HG02588 (cell line): Measurements from ENCODE around the gene D2HGDH.
"Not testable (repeated sequence)": the region's sequence is repeated elsewhere in the genome, so short reads cannot be mapped to it uniquely, and the experiment has no call there.

Experiments used
- ATAC-seq: cut with Tn5 transposase; IDR thresholded peaks from one replicate; pipeline ENCODE4 v1.9.1; 2021; ENCODE audit warnings: mild to moderate bottlenecking, moderate library complexity; ENCODE audit not compliant: unreplicated experiment

D2HGDH gene

DNA sequence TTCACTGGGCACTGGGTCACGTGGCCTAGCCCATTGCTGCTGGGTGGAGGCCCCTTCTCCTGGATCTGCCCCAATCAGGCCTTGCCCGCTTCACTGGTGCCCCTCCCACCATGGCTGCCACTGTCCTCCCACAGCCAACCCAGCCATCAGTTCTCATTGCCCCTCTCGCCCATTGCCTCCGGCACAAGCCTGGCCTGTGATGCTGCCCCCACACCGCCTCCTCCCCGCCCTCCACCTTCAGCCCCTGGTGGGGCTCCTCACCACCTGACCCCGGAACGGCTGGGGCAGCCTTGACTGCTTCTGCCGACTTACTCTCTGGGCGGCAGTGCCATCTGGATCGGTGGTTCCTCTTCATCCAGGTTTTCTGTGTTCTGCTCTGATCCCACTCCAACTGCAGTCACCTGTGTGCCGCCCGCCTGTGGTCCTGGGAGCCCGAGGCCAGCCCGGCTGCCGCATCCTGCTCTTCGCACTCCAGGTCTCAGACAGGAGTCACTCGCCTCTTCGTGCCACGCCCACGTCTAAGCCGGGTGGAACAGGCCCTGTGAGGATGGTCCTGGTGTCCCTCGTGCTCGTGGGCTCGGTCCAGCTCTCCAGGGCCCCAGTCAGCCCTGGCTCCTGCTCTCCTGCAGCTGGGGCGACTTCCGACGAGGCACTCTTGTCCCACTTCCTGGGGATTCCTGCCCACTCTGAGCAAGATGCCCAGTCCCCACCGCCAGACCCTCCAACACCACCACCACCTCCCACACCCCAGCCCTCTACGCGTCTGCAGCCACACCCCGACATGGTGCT, 14.2 kb downstream of the D2HGDH start:
- no peak for ATAC-seq

DNA sequence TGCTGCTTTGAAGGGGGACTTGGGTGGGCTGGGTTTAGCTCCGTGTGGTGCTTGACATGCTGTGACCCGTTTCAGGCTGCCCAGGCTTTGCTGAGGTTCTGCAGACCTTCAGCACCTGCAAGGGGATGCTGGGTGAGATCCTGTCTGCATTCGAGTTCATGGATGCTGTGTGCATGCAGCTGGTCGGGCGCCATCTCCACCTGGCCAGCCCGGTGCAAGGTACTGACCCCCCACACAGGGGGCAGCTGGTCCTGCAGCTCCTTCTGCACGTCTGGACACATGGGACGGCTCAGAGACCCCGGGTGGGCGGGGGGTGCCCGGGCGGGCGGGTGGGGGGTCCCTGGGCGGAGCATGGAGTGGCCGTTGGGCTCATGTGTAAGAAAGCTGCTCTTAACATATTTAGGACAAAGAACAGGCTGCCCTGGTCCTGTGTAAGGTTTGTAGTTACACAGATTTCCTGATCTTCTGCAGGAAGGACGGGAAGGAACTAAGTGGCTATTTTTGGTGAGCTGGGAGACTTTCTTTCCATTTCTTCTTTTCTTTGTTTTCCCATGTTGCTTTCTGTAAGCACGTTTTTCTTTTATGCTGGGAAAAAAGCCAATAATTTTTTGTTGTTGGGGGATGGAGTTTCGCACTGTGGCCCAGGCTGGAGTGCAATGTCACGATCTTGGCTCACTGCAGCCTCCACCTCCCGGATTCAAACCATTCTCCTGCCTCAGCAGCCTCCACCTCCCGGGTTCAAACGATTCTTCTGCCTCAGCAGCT, 15.8 kb downstream of the D2HGDH start:
- no peak for ATAC-seq

DNA sequence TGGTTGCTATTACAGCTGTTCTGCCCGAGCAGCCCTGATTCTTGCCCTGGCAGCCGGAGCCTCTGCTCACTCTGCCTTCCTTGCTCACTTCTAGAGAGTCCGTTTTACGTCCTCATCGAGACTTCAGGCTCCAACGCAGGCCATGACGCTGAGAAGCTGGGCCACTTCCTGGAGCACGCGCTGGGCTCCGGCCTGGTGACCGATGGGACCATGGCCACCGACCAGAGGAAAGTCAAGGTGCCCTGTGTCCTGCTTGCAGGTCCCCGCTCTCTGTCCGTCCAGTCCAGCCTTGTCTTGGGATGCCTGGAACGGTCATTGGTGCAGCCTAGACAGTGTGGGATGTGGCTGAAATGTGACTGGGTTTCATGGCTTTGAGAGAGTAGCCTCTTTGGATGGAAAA, 16.7 kb downstream of the D2HGDH start:
- no peak for ATAC-seq

DNA sequence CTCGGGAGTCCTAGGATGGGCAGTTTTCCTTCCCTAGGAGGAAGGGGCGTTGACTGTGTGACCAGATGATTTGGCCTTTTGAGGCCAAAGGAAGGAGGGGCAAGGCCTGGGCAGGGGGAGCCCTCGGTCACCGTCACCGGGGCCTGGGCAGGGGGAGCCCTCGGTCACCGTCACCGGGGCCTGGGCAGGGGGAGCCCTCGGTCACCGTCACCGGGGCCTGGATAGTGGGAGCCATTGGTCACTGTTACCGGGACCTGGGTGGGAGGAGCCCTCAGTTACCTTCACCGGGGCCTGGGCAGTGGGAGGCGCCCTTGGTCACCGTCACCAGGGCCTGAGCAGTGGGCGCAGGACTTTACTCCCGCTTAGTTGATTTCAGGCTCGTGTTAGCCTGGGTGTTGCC, 17.3 kb downstream of the D2HGDH start:
- ATAC-seq: no peak

DNA sequence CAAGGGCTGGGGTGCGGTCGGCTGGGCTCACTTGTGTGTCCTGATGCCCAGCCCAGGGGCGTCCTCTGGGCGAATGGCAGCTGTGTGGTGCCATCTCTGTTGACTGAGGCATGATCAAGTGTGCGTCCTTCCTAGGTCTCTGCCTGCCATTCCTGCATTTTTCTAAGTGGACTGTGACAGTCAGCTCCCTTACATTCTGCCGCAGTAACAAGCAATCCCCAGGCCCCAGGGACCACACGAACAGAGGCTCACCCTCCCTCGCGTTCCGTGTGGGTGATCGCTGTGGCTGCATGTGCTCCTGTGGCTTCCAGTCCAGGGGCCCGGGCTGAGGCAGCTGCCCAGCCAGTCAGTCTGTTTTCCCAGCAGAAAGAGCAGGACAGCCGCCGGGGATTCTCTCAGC, 17.8 kb downstream of the D2HGDH start:
- no peak for ATAC-seq

DNA sequence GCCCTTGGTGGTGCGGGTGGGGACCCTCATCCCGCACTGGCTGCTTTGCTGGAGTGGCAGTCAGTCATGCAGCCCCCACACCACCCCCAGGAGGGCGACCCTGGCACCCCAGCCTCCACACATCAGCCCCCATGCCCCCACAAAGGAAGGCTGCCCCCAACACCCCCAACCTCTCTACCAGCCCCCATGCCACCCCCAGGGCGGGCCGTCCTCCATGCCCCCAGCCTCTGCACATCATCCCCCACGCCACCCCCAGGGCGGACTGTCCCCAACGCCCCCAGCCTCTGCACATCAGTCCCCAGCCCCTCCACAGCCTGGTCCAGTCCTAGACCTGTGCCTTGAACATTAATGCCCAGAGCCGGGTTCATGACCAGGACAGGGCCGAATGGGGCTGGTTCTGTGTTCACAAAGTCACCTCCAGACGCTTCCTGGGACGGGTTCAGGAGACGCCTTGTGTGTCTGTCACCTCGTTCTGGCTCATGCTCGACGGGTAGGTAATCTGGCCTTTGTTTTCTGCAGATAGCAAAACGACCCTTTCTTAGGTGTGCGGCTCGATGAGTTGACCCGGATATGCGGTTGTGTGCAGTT, 18.4 kb downstream of the D2HGDH start:
- no peak for ATAC-seq

DNA sequence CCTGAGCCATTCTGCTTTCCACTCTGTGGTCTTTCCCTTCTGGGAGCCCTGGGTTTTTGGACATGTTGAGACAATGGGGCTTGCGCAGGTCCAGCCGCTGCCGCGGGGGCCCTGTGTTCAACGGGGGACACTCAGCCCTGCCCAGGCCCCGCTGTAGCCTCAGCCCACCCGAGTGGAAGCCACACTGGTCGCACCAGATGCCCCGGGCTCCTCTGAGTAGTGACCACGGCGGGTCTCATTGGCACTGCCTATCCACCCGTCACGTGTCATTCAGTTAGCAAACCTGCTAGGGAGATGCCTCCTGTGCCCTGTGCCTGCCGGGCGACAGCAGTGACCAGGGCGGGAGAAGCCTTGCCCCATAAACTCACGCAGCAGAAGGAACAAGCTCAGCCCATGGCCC, 19.1 kb downstream of the D2HGDH start:
- no peak for ATAC-seq

DNA sequence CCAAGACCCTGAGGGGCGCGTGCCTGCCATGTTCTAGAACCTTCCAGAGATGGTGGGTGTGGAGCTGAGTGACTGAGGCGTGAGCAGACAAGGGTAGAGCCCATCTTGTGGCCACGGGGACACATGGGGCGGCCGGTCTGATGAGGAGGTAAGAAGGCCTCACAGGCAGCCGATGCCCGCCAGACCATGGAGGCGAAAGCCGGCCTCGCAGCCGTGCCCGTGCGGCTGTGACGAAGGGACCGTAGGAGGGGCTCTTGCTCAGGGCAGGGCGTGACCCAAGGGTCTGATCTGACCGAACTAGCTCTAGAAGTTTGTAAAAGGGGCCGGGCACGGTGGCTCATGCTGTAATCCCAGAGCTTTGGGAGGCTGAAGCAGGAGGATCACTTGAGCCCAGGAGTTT, 19.6 kb downstream of the D2HGDH start:
- ATAC-seq: no peak

DNA sequence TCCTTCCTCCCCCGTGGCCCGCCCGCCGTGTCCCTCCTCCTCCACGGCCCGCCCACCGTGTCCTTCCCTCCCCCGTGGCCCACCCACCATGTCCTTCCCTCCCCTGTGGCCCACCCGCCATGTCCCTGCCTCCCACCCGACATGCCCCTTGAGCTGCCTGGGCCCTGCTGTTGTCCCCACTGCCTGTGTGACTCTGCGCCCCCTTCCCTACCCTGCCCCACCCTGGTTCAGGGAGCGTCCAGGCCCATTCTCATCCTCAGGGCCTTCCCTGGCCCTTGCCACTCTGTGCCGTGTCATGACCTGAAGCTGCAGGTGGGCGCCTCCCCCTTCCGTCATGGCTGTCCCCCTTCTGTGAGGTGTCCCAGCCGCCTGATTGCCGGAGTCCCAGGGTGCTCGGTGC, 20.7 kb downstream of the D2HGDH start:
- ATAC-seq: no peak

DNA sequence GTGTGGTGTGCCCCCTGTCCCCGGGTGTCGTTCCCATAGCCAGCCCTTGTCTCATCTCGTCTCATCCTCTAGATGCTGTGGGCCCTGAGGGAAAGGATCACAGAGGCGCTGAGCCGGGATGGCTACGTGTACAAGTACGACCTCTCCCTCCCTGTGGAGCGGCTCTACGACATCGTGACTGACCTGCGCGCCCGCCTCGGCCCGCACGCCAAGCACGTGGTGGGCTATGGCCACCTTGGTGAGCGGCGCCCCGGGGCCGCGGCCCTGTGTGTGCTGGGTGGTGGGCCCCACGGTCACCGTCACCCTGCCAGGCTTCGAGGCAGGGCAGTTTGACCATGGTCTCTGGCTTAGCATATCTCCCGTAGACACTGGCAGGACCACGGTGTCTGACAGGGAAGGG, 21.3 kb downstream of the D2HGDH start:
- ATAC-seq: no peak

DNA sequence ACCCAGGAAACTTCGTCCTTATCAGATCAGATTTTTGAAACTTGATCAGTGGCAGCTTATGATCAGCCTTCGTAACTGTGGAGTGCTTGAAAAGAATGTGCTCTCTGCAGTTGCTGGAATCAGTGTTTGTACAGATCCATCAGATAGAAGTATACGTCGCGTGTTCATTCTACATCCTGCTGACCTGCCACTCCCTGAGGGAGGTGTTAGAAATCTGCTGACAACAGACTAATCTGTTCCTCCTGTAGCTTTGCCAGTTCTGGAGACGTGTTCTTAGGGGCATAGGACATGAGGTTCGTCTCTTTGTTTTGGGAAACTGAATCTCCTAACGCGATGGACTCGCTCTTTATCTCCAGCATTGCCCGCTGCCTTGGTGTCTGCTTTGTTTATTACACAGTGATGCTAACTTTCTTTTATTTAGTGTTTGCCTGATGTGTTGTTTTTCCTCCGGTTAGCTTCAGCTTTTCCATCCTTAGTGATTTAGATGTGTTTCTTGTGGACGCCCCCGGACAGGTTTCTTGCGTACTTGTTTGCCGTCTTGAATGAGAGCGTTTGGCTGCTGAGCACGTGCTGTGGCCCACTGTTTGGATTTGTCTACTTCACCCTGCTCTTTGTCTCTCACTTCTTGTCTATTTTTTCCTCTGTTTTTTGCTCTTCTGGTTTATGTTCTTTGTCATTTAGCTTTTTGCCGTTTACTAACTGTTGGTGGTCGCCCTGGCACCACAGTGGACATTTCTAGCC, 24.8 kb downstream of the D2HGDH start:
- ATAC-seq: no peak

DNA sequence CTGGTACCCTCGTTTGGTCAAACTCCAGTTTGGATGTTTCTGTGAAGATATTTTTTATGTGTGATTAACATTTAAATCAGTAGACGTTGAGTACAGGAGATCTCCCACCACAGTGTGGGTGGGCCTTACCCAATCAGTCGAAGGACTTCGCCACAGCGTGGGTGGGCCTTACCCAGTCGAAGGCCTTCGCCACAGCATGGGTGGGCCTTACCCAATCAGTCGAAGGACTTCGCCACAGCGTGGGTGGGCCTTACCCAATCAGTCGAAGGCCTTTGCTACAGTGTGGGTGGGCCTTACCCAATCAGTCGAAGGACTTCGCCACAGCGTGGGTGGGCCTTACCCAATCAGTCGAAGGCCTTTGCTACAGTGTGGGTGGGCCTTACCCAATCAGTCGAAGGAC, 25.5 kb downstream of the D2HGDH start:
- ATAC-seq: not testable (repeated sequence)

DNA sequence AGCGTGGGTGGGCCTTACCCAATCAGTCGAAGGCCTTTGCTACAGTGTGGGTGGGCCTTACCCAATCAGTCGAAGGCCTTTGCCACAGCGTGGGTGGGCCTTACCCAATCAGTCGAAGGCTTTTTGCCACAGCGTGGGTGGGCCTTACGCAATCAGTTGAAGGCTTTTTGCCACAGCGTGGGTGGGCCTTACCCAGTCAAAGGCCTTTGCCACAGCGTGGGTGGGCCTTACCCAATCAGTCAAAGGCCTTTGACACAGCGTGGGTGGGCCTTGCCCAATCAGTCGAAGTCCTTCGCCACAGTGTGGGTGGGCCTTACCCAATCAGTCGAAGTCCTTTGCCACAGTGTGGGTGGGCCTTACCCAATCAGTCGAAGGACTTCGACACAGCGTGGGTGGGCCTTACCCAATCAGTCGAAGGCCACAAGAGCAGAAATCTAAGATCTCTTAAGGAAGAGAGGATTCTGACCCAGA, 25.9 kb downstream of the D2HGDH start:
- no peak for ATAC-seq

DNA sequence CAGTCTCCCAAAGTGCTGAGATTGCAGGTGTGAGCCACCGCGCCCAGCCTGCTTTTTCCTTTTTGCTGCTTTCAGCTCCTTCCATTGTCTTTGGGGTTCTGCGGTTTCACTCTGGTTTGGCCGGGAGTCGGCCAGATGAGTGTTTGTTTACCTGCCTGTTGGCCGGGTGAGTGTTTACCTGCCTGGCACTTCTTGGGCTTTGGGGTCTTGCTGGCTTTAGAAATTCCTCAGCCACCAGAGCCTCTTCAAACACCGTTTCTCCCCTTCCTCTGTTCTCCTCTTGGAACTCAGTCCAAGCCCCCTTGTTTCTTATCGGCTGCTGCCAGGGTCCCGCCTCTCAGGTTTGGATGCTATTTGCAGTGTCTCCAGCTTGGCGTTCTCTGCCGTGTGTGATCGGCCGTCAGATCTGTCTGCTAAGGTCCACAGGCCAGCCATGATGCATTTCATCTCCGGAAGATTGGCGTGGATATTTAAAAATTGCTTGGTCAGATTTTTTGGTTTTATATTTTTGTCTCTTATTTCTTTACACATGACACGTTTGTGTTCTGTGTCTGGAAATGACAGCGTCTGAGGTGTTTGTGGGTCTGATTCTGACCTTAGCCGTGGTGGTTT, 28.0 kb downstream of the D2HGDH start:
- ATAC-seq: no peak

DNA sequence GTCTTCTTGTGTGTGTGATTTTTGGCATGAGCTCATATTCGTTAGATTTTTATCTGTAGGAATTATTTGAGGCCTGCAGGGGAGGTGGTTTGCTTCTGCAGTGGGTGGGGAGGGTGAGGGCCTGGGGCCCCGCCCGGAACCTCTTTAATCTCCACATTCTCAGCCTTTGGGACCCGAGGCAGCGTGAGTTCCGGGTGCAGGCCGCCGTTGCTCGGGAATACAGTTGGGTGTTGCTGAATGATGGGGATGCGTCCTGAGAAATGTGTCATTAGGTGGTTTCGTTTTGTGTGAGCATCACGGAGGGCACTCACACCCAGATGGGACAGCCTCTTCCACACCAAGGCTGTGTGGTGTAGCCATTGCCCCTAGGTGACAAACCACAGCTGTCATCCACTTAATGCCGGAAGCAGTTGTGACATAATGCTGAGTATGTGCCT, 28.5 kb downstream of the D2HGDH start:
- no peak for ATAC-seq

DNA sequence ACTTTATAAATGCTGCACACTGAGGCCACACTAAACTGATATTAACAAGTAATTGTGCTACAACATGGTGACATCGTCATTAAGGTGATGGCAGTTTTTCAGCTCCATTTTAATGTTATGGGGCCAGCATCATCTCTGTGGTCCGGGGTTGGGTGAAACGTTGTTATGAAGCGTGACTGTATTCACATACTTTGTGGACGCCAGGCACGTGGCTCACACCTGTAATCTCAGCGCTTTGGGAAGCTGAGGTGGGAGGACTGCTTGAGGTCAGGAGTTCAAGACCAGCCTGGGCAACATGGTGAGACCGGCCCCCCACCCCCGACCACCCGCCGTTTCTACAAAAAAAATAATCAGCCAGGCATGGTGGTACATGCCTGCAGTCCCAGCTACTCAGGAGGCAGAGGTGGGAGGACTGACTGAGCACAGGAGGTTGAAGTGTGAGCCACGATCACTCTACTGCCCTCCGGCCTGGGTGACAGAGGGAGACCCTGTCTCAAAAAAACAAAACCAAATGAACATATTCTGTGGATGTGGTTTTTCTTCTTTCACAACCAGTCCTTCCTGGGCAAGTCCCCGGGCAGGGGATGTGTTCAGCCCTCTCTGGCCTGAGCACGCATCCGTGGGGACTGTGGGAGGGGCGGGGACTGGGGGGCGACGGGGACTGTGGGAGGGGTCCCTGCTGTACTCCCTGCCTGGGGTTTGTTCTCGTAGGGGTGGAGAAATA, 29.3 kb downstream of the D2HGDH start:
- ATAC-seq: no peak

DNA sequence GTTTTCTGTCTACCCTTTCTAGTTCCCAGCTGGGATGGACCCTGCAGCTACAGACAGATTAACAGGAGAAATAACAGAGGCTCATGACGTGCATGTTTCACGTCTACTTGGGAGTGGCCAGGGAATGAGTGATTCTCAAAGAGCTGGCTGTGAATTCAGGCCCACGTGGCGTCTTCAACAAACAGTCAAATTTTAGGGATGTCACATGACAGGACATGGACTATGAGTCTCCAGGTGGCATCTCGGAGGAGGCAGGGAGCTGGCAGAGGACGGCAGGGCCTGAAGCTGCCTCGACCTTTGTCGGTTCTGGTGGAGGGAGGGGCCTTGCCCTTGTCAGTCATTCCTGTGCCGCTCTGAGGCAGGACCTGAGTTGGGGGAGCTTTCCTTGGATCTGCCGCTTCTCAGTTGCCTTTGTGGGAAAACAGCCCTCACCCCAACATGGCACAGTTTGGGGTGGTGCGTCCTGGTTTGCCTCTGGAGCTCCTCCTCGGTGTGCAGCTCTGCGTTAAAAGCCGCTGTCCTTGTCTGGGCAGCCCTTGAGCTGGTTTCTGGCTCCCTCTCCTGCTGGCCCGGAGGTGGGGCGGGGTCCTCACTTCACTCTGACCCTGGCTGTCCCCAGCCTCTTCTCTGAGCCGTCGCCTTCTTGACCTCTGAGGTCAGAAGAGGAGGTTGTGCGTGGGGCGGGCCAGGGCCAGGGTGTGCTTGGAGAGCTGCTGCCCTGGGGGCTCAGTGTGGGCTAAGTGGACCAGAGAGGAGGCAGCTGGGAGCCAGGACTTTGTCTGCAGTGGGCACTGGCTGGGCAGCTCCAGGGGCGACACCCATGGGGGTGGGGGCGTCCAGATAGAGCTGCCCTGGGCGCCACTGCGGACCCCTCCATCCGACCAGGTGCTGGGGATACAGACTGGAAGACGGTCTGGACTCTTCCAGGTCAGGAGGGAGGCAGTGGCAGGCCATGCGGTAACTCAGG, 30.1 kb downstream of the D2HGDH start:
- ATAC-seq: no peak

DNA sequence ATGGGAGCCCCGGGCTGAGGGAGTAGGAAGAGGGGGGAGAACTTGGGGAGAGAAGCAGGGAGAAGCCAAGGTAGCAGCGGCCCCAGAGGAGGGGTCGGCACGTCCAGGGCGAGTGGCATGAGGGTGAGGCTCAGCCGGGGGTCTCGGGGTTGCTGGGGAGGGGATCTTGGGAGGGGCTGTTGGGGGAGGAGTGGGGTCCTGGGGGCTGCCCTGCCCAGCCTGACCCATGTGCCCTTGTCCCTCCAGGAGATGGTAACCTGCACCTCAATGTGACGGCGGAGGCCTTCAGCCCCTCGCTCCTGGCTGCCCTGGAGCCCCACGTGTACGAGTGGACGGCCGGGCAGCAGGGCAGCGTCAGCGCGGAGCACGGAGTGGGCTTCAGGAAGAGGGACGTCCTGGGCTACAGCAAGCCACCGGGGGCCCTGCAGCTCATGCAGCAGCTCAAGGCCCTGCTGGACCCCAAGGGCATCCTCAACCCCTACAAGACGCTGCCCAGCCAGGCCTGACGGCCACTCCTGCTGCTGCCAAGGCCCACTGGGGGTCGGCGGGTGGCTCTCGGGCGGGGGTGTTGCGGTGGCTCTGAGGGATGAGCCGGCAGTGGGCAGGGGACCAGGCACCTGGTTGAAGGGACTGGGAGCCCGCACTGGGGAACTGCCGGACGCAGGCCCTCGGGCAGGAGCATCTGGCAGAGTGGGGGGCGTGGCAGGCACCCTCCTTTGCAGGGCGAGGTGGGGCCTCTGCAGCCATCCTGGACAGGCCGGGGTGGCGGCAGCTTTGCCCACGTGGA, 33.2 kb downstream of the D2HGDH start:
- no peak for ATAC-seq
